Stimulated activated CD8-positive, alpha-beta memory T cell treated with anti-CD3 and anti-CD28 coated beads, Interleukin-7, amount 100 ng/mL, for 1 hour (primary cell): ENCODE results near the gene REC114.
"Not testable (repeated sequence)": the region's sequence is repeated elsewhere in the genome, so short reads cannot be mapped to it uniquely, and the experiment has no call there.

ENCODE experiments used
- DNase-seq, 2 donors: peaks; one replicate each; pipeline ENCODE4 v3.0.0-alpha.2; 2020; ENCODE audit warnings: low read depth in 2 of 2

Gene REC114

GRCh38 chr15:73455876-73456275, 12.9 kb downstream of the REC114 start:
- no peak for DNase-seq

- DNase-seq: no peak
These were observed 14.4 kb downstream of the REC114 start for GRCh38 chr15:73457334-73457733.

GRCh38 chr15:73460662-73461061, 17.7 kb downstream of the REC114 start:
- DNase-seq: no peak

- no peak for DNase-seq
These were observed 21.6 kb downstream of the REC114 start for GRCh38 chr15:73464602-73465001.

- DNase-seq: no peak
These were observed 24.8 kb downstream of the REC114 start for GRCh38 chr15:73467758-73468157.

GRCh38 chr15:73474785-73475184, 31.8 kb downstream of the REC114 start:
- DNase-seq: no peak

GRCh38 chr15:73476704-73477216, 33.8 kb downstream of the REC114 start:
- DNase-seq: no peak

- DNase-seq: no peak
These were observed 37.1 kb downstream of the REC114 start for GRCh38 chr15:73480050-73480449.

GRCh38 chr15:73482166-73482565, 39.2 kb downstream of the REC114 start:
- no peak for DNase-seq

GRCh38 chr15:73483053-73483452, 40.1 kb downstream of the REC114 start:
- DNase-seq: no peak

- DNase-seq: no peak
These were observed 42.4 kb downstream of the REC114 start for GRCh38 chr15:73485372-73485771.

- not testable (repeated sequence) for DNase-seq
These were observed 42.9 kb downstream of the REC114 start for GRCh38 chr15:73485885-73486284.

- DNase-seq: no peak
These were observed 45.7 kb downstream of the REC114 start for GRCh38 chr15:73488698-73489097.

- DNase-seq: no peak
These were observed 51.0 kb downstream of the REC114 start for GRCh38 chr15:73493922-73494321.

GRCh38 chr15:73495181-73495580, 52.2 kb downstream of the REC114 start:
- no peak for DNase-seq

- no peak for DNase-seq
These were observed 57.7 kb downstream of the REC114 start for GRCh38 chr15:73500696-73501095.

GRCh38 chr15:73504885-73505284, 61.9 kb downstream of the REC114 start:
- DNase-seq: no peak

- no peak for DNase-seq
These were observed 72.6 kb downstream of the REC114 start for GRCh38 chr15:73515527-73515926.

GRCh38 chr15:73517566-73517965, 74.6 kb downstream of the REC114 start:
- DNase-seq: no peak

GRCh38 chr15:73518180-73518862, 75.4 kb downstream of the REC114 start:
- DNase-seq: no peak

GRCh38 chr15:73518876-73519733, 76.1 kb downstream of the REC114 start:
- DNase-seq: no peak

- no peak for DNase-seq
These were observed 79.0 kb downstream of the REC114 start for GRCh38 chr15:73522011-73522410.

- DNase-seq: no peak
These were observed 82.0 kb downstream of the REC114 start for GRCh38 chr15:73524919-73525318.
